Spleen (tissue), 11 donors: Measurements from ENCODE around the gene ADGRV1. TPM values are rescaled to one million over a fixed set of nuclear protein-coding genes. Genes with fewer than 3 reads are reported as not detected.

ENCODE experiments used
- DNase-seq: peaks from one replicate; pipeline ENCODE4 v3.0.0-alpha.2; 2020
- H3K27ac ChIP-seq, 8 donors: fragments of 200-600 bp; sonication (generic) in 7 of 8; 1 replicate in 4 of 8; 2 replicates in 4 of 8; pipeline versions ENCODE4 v1.5.0 to v1.8.0; 2016 to 2021; ENCODE audit warnings: inconsistent platforms in 4 of 8, mild to moderate bottlenecking in 4 of 8, moderate library complexity in 1 of 8
- H3K27me3 ChIP-seq, 7 donors: fragments of 200-600 bp; sonication (generic) in 6 of 7; replicated peaks in 1 of 7; 1 replicate in 4 of 7; 2 replicates in 3 of 7; pipeline versions ENCODE4 v1.5.0 to v1.8.0; 2016 to 2021; ENCODE audit warnings: inconsistent platforms in 3 of 7, mild to moderate bottlenecking in 1 of 7
- H3K36me3 ChIP-seq, 6 donors: fragments of 200-600 bp; sonication (generic) in 5 of 6; 1 replicate in 4 of 6; 2 replicates in 2 of 6; pipeline versions ENCODE4 v1.5.0 to v1.8.0; 2016 to 2021; ENCODE audit warnings: inconsistent platforms in 2 of 6
- H3K4me1 ChIP-seq, 6 donors: fragments of 200-600 bp; sonication (generic) in 5 of 6; 1 replicate in 3 of 6; 2 replicates in 3 of 6; pipeline versions ENCODE4 v1.5.0 to v1.8.0; 2016 to 2021; ENCODE audit warnings: inconsistent platforms in 3 of 6
- H3K4me3 ChIP-seq, 8 donors: fragments of 200-600 bp; sonication (generic) in 7 of 8; 1 replicate in 4 of 8; 2 replicates in 4 of 8; pipeline versions ENCODE4 v1.5.0 to v1.8.0; 2016 to 2021; ENCODE audit warnings: inconsistent platforms in 4 of 8, mild to moderate bottlenecking in 4 of 8, moderate library complexity in 2 of 8
- H3K9me3 ChIP-seq, 8 donors: fragments of 200-600 bp; sonication (generic) in 7 of 8; 1 replicate in 4 of 8; 2 replicates in 4 of 8; pipeline versions ENCODE4 v1.5.0 to v1.8.0; 2016 to 2021; ENCODE audit warnings: inconsistent platforms in 4 of 8
- POLR2A ChIP-seq, 3 donors: fragments of 450-650 bp; IDR thresholded peaks; one replicate each; pipeline ENCODE4 v1.5.1; 2017; ENCODE audit warnings: antibody characterized with exemption in 3 of 3, mild to moderate bottlenecking in 1 of 3
- POLR2AphosphoS5 ChIP-seq, 3 donors: sonication (generic); formaldehyde crosslinking; IDR thresholded peaks; one replicate each; pipeline ENCODE4 v1.5.1; 2017; ENCODE audit warnings: antibody characterized with exemption in 3 of 3
- WGBS, 5 donors: extraction: QIAGEN DNeasy Blood & Tissue Kit in 3 of 5; methylation state at CpG; one replicate each; pipeline versions ENCODE4 v1.1.5 to v1.1.7; 2013 to 2018; 5-methylcytosine and 5-hydroxymethylcytosine counted together
- intact Hi-C: fragments of 100-400 bp; cut with DNase I; formaldehyde crosslinking; loops from one replicate; pipeline ENCODE4 v1.15.0; 2023; ENCODE audit warnings: low total_unique reads
- polyA plus RNA-seq, 3 donors: library from polyadenylated mRNA; stranded (reverse); fragments of 200-250 nt; gene quantifications; one replicate each; pipeline ENCODE4 v1.2.1, GENCODE V29; 2013
- total RNA-seq, 7 donors: library from RNA; depleted of rRNA in 3 of 7; stranded (reverse); fragments of >200 nt in 3 of 7; fragmentation: NEBNext Ultra II Directional in 4 of 7; extraction: Animal tissue kit (Norgen Biotek cat#: 25700) in 4 of 7; gene quantifications; one replicate each; pipeline versions ENCODE4 v1.1.0 to v1.2.1, GENCODE V29; 2016 to 2021
- TF ChIP-seq, protein P1 (sequence below), 11 experiments: fragments of 200-600 bp in 7 of 11; fragments of 450-650 bp in 4 of 11; sonication (generic) in 4 of 11; IDR thresholded peaks in 8 of 11; conservative IDR thresholded peaks in 3 of 11; 1 replicate in 7 of 11; 2 replicates in 4 of 11; pipeline versions ENCODE4 v1.4.0 to v1.8.0; 2016 to 2021; ENCODE audit warnings: antibody characterized with exemption in 11 of 11, inconsistent platforms in 4 of 11, mild to moderate bottlenecking in 1 of 11
- donor health status: healthy with polysubstance abuse.
- donor health status: DM: no; HTN: no; CAD: no; lungs with moderate emphysema.
- donor health status: DM: no; HTN: no; CAD: no.
- donor health status: Bipolar disorder and iron deficiency.
- donor health status: healthy.
- donor health status: DM: no; HTN: no; CAD: no.
- donor health status: DM: yes; HTN: yes; CAD: no.

Gene ADGRV1
- total and polyA plus RNA-seq, 10 donors: 0.08 to 0.69 (median 0.28) TPM; not detected in 3

DNA sequence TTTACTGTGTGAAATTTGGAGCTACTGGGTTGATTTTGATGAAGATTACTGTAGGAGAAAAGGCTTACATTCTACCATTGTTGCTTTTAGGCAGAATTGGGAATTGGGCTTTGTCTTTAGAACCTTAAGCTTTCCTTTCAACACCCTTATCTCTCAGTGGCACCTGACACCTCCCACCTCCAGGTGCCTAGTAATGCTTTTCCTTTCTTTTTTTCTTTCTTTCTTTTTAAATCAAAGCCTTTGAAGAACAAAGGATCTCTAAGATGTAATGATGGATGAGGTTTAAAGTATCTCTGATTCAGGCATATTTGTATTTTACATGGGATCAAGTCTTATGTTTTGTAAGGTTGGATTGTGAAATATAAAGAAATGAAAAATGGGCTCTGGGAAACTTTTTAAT, 2.9 kb upstream of the ADGRV1 start:
- no peak overlapping the region for H3K4me3 ChIP-seq
- no peaks in the 10 kb centered on the region for H3K9me3 ChIP-seq
- H3K4me1 ChIP-seq: peaks cover 9 to 22% (median 14%) of the 10 kb centered on the region in 6 donors
- no peaks in the 10 kb centered on the region for H3K36me3 ChIP-seq
- intact Hi-C loops: no loop called here
- no peak for DNase-seq
- peaks cover 0 to 67% (median 34%) of the 10 kb centered on the region in 7 donors for H3K27me3 ChIP-seq
- no peak overlapping the region for H3K27ac ChIP-seq
- TF ChIP-seq POLR2AphosphoS5 (IDR thresholded peaks at IDR 0.05) (no peak), POLR2A (IDR thresholded peaks at IDR 0.05) (no peak)
- TF ChIP-seq, protein P1, sequence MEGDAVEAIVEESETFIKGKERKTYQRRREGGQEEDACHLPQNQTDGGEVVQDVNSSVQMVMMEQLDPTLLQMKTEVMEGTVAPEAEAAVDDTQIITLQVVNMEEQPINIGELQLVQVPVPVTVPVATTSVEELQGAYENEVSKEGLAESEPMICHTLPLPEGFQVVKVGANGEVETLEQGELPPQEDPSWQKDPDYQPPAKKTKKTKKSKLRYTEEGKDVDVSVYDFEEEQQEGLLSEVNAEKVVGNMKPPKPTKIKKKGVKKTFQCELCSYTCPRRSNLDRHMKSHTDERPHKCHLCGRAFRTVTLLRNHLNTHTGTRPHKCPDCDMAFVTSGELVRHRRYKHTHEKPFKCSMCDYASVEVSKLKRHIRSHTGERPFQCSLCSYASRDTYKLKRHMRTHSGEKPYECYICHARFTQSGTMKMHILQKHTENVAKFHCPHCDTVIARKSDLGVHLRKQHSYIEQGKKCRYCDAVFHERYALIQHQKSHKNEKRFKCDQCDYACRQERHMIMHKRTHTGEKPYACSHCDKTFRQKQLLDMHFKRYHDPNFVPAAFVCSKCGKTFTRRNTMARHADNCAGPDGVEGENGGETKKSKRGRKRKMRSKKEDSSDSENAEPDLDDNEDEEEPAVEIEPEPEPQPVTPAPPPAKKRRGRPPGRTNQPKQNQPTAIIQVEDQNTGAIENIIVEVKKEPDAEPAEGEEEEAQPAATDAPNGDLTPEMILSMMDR (IDR thresholded peaks at IDR 0.05 in 8 of 11, conservative IDR thresholded peaks at IDR 0.05 in 3 of 11): no peak

DNA sequence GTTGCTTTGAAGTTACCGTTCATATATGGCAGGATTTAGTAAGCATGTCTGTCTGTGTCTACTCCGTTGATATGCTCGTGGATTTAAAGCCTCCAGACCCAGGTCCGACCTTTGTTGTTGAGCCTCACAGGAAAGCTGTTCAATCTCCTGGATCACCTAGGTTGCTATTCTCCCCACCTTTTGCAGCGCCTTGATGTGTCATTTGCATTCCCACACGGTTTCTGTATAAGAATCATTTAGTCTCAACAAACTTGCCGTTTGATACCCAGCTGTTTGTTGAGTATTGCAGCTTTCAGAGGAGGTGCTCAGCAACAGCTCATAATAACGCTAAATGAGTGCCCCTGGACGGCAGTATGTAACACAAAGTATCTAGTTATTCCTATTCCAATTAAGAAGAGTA, 1.2 kb upstream of the ADGRV1 start:
- Histone ChIP-seq H3K27me3 (peaks cover 0 to 71% (median 49%) of the 10 kb centered on the region in 7 donors), H3K36me3 (no peaks in the 10 kb centered on the region), H3K4me3 (no peak overlapping the region), H3K27ac (no peak overlapping the region), H3K9me3 (no peaks in the 10 kb centered on the region), H3K4me1 (peaks cover 9 to 20% (median 14%) of the 10 kb centered on the region in 6 donors)
- no peak for TF ChIP-seq POLR2AphosphoS5 (IDR thresholded peaks at IDR 0.05)
- TF ChIP-seq, protein P1 (IDR thresholded peaks at IDR 0.05 in 8 of 11, conservative IDR thresholded peaks at IDR 0.05 in 3 of 11): no peak
- TF ChIP-seq POLR2A (IDR thresholded peaks at IDR 0.05): no peak
- no peak for DNase-seq
- intact Hi-C loops: no loop called here
- WGBS, 5 donors: 20 to 31% (median 29%) methylated on average over 9 of the region's 9 CpGs

DNA sequence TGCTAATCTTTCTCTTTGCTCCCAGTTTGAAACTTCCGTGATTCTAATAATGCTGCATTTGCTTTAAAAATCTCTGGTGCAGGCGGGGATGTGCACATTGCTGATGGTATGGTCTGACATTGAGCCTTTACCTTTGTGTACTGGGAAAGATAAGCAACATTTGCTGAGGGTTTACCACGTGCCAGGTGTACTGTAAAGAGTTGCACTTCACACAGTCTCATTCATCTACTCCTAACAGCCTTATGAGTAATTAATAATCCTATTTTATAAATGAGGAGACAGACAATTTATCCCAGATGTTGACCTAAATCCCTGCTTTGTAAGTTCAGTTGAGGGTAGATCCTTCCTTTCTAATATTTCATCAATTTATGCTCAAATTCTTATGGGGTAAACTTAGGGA, 726 bp upstream of the ADGRV1 start:
- no peaks in the 10 kb centered on the region for H3K36me3 ChIP-seq
- WGBS, 5 donors: 14 to 25% (median 18%) methylated on average over 3 of the region's 3 CpGs
- H3K9me3 ChIP-seq: no peaks in the 10 kb centered on the region
- H3K4me1 ChIP-seq: peaks cover 9 to 20% (median 14%) of the 10 kb centered on the region in 6 donors
- TF ChIP-seq POLR2AphosphoS5 (IDR thresholded peaks at IDR 0.05): no peak
- TF ChIP-seq, protein P1 (IDR thresholded peaks at IDR 0.05 in 8 of 11, conservative IDR thresholded peaks at IDR 0.05 in 3 of 11): no peak
- TF ChIP-seq POLR2A (IDR thresholded peaks at IDR 0.05): no peak
- H3K27me3 ChIP-seq: peaks cover 0 to 73% (median 50%) of the 10 kb centered on the region in 7 donors
- no peak overlapping the region for H3K27ac ChIP-seq
- intact Hi-C loops: no loop called here
- H3K4me3 ChIP-seq: peak overlapping the region in 1 of 8 donors; percentile 65
- DNase-seq: no peak

DNA sequence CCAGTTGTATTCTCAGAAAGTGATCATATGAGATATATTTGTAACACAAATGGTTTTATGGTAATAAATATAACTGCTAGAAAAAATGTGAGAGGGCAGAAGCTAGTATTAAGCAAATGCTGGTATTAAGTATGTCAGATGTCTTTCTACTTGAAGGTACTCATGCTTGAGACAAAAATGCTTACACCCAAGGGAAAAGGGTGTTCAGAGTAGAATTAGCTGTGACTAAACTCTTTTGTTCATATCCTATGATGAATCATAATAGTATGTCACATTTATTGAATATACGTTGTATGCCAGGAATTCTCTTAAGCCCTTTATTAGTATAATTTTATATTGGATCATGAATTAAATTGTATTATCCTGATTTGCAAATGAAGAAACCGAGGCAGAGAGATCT, 2.2 kb downstream of the ADGRV1 start:
- Histone ChIP-seq H3K4me3 (no peak overlapping the region), H3K36me3 (no peaks in the 10 kb centered on the region), H3K27ac (no peak overlapping the region), H3K4me1 (peaks cover 9 to 20% (median 14%) of the 10 kb centered on the region in 6 donors), H3K9me3 (no peaks in the 10 kb centered on the region), H3K27me3 (peaks cover 0 to 73% (median 50%) of the 10 kb centered on the region in 7 donors)
- intact Hi-C loops: no loop called here
- TF ChIP-seq POLR2AphosphoS5 (IDR thresholded peaks at IDR 0.05) (no peak), POLR2A (IDR thresholded peaks at IDR 0.05) (no peak)
- TF ChIP-seq, protein P1 (IDR thresholded peaks at IDR 0.05 in 8 of 11, conservative IDR thresholded peaks at IDR 0.05 in 3 of 11): no peak
- DNase-seq: no peak
- WGBS, 5 donors: 66 to 75% (median 71%) methylated on average over 2 of the region's 2 CpGs
